Keratinocyte (primary cell): Measurements from ENCODE around the gene LEKR1. TPM values are rescaled to one million over a fixed set of nuclear protein-coding genes. Genes with fewer than 3 reads are reported as not detected.

Experiments used
- DNase-seq: peaks from one replicate; pipeline ENCODE4 v3.0.0-alpha.2; 2011; ENCODE audit warnings: low read depth, missing footprints, low spot score
- FAIRE-seq: peaks from 2 replicates; lab custom pipeline; 2011; peaks lifted over from hg19 to GRCh38; lab: Jason Lieb, UNC
- H2AFZ ChIP-seq: 2 replicates; pipeline ENCODE4 v1.6.0; 2012; ENCODE audit warnings: low read length, control low read depth, inconsistent platforms; ENCODE audit not compliant: control insufficient read depth
- H3K27ac ChIP-seq: 2 replicates; pipeline ENCODE4 v1.5.1; 2011; ENCODE audit warnings: low read length; ENCODE audit not compliant: control insufficient read depth, insufficient read depth
- H3K27me3 ChIP-seq: 3 replicates; pipeline ENCODE4 v1.6.0; 2011; ENCODE audit warnings: low read length; ENCODE audit not compliant: control insufficient read depth, insufficient read depth; ENCODE audit errors: extremely low read depth
- H3K36me3 ChIP-seq, 2 experiments: 2 replicates in 1 of 2; 3 replicates in 1 of 2; pipeline ENCODE4 v1.5.1; 2011; ENCODE audit warnings: low read length in 2 of 2, mild to moderate bottlenecking in 1 of 2; ENCODE audit not compliant: control insufficient read depth in 2 of 2, insufficient read depth in 2 of 2; ENCODE audit errors: extremely low read depth in 1 of 2
- H3K4me1 ChIP-seq: 3 replicates; pipeline ENCODE4 v1.5.1; 2011; ENCODE audit warnings: low read length; ENCODE audit not compliant: control insufficient read depth, insufficient read depth; ENCODE audit errors: extremely low read depth
- H3K4me2 ChIP-seq: 3 replicates; pipeline ENCODE4 v1.6.0; 2011; ENCODE audit warnings: low read depth, low read length; ENCODE audit not compliant: control insufficient read depth, insufficient read depth; ENCODE audit errors: extremely low read depth
- H3K4me3 ChIP-seq, 3 experiments: fragments of 200-600 bp in 1 of 3; sonication (generic) in 1 of 3; 2 replicates in 2 of 3; 3 replicates in 1 of 3; pipeline ENCODE4 v1.5.1; 2011 to 2016; ENCODE audit warnings: low read length in 3 of 3, mild to moderate bottlenecking in 3 of 3, control low read depth in 2 of 3, inconsistent platforms in 1 of 3, low read depth in 1 of 3, mixed read lengths in 1 of 3, mixed run types in 1 of 3, moderate library complexity in 1 of 3; ENCODE audit not compliant: control insufficient read depth in 2 of 3, insufficient read depth in 2 of 3; ENCODE audit errors: extremely low read depth in 1 of 3
- H3K79me2 ChIP-seq: 2 replicates; pipeline ENCODE4 v1.6.0; 2012; ENCODE audit warnings: low read length; ENCODE audit not compliant: control insufficient read depth, insufficient read depth
- H3K9ac ChIP-seq: 3 replicates; pipeline ENCODE4 v1.6.0; 2011; ENCODE audit warnings: low read length; ENCODE audit not compliant: control insufficient read depth, insufficient read depth; ENCODE audit errors: extremely low read depth
- H3K9me1 ChIP-seq: 3 replicates; pipeline ENCODE4 v1.6.0; 2011; ENCODE audit warnings: low read length; ENCODE audit not compliant: control insufficient read depth, insufficient read depth; ENCODE audit errors: extremely low read depth
- H3K9me3 ChIP-seq: 2 replicates; pipeline ENCODE4 v1.5.1; 2012; ENCODE audit warnings: low read depth, low read length; ENCODE audit not compliant: control insufficient read depth
- H4K20me1 ChIP-seq: 3 replicates; pipeline ENCODE4 v1.6.0; 2011; ENCODE audit warnings: low read length; ENCODE audit not compliant: control insufficient read depth, insufficient read depth; ENCODE audit errors: extremely low read depth
- CTCF ChIP-seq, 3 experiments: IDR thresholded peaks in 1 of 3; conservative IDR thresholded peaks in 1 of 3; optimal IDR thresholded peaks in 1 of 3; 2 replicates in 2 of 3; 3 replicates in 1 of 3; pipeline versions ENCODE3 to v1.5.1; 2011; ENCODE audit warnings: low read length in 3 of 3, mild to moderate bottlenecking in 3 of 3, moderate library complexity in 2 of 3, control low read depth in 1 of 3, inconsistent platforms in 1 of 3; ENCODE audit not compliant: insufficient read depth in 2 of 3; ENCODE audit errors: extremely low read depth in 1 of 3
- EZH2 ChIP-seq: IDR thresholded peaks from one replicate; pipeline ENCODE4 v1.6.1; 2012; ENCODE audit warnings: inconsistent platforms, mild to moderate bottlenecking, low read length, moderate library complexity
- dilution Hi-C: fragments of 300-500 bp; cut with MboI; formaldehyde crosslinking; loops from one replicate; pipeline ENCODE4 v1.7.0; 2020; ENCODE audit warnings: low sequenced_read_pairs; ENCODE audit not compliant: extremely low pct_ligation_motif_present
- polyA plus RNA-seq, 5 experiments: library from polyadenylated mRNA; depleted of rRNA in 3 of 5; stranded (reverse) in 3 of 5; stranded (forward) in 1 of 5; unstranded in 1 of 5; fragments of >200 nt; gene quantifications; 1 replicate in 1 of 5; 2 replicates in 3 of 5; 3 replicates in 1 of 5; pipeline versions ENCODE4 v1.2.1 to v1.2.3, GENCODE V29; 2011 to 2012; ENCODE audit warnings: missing spikeins in 2 of 5, low read depth in 1 of 5, low replicate concordance in 1 of 5

Gene LEKR1
- polyA plus RNA-seq, 1 donor (not counting 4 experiments of a cell fraction or from before 2014, with no cell fraction given) = 0.63 TPM

GRCh38 chr3:156923349-156923748 is 97.2 kb downstream of the LEKR1 start:
- Histone ChIP-seq H3K4me3 (no peak overlapping the region), H3K79me2 (no peaks in the 10 kb centered on the region), H3K27ac (no peak overlapping the region), H3K36me3 (no peaks in the 10 kb centered on the region), H3K9ac (no peak overlapping the region), H3K9me1 (no peaks in the 10 kb centered on the region), H3K27me3 (no peaks in the 10 kb centered on the region), H4K20me1 (no peaks in the 10 kb centered on the region), H3K4me2 (no peak overlapping the region), H2AFZ (no peak overlapping the region), H3K9me3 (no peaks in the 10 kb centered on the region), H3K4me1 (no peaks in the 10 kb centered on the region)
- DNase-seq = no peak
- TF ChIP-seq CTCF (optimal IDR thresholded peaks at IDR 0.05 in 1 of 3, IDR thresholded peaks at IDR 0.05 in 1 of 3, conservative IDR thresholded peaks at IDR 0.05 in 1 of 3; ENCODE audit: extremely low read depth in 1 of 3, insufficient read depth in 2 of 3, low read length in 3 of 3) (no peak), EZH2 (no peak)
- no peak for FAIRE-seq
- dilution Hi-C loops = no loop called here

GRCh38 chr3:156938724-156939123 is 112.6 kb downstream of the LEKR1 start:
- H4K20me1 ChIP-seq = no peaks in the 10 kb centered on the region
- no peak overlapping the region for H3K9ac ChIP-seq
- DNase-seq (no peak), FAIRE-seq (no peak)
- no peaks in the 10 kb centered on the region for H3K27me3 ChIP-seq
- dilution Hi-C loops = no loop called here
- H3K27ac ChIP-seq = no peak overlapping the region
- H3K9me3 ChIP-seq = no peaks in the 10 kb centered on the region
- H3K36me3 ChIP-seq = no peaks in the 10 kb centered on the region
- no peak overlapping the region for H2AFZ ChIP-seq
- H3K9me1 ChIP-seq = no peaks in the 10 kb centered on the region
- H3K4me1 ChIP-seq = no peaks in the 10 kb centered on the region
- TF ChIP-seq CTCF (optimal IDR thresholded peaks at IDR 0.05 in 1 of 3, IDR thresholded peaks at IDR 0.05 in 1 of 3, conservative IDR thresholded peaks at IDR 0.05 in 1 of 3; ENCODE audit: extremely low read depth in 1 of 3, insufficient read depth in 2 of 3, low read length in 3 of 3) = no peak
- no peak for TF ChIP-seq EZH2
- no peak overlapping the region for H3K4me2 ChIP-seq
- H3K79me2 ChIP-seq = no peaks in the 10 kb centered on the region
- H3K4me3 ChIP-seq = no peak overlapping the region
